Thoracic aorta (tissue), 2 donors: Measurements from ENCODE around the gene CLSTN2. TPM values are rescaled to one million over a fixed set of nuclear protein-coding genes. Genes with fewer than 3 reads are reported as not detected.

Experiments used
- ATAC-seq: fragments of 150-250 bp; one replicate; pipeline ENCODE4 v1.8.0; 2017; ENCODE audit warnings: low read depth; ENCODE audit not compliant: insufficient number of reproducible peaks, low FRiP score
- DNase-seq: peaks from one replicate; pipeline ENCODE4 v3.0.0-alpha.2; 2020; ENCODE audit warnings: low spot score
- H3K27ac ChIP-seq, 2 donors: fragments of 200-600 bp; sonication (generic); 1 replicate in 1 of 2; 2 replicates in 1 of 2; pipeline ENCODE4 v1.5.1; 2016; ENCODE audit warnings: mild to moderate bottlenecking in 2 of 2, moderate library complexity in 2 of 2
- H3K27me3 ChIP-seq: fragments of 200-600 bp; sonication (generic); replicated peaks from 2 replicates; pipeline ENCODE4 v1.6.0; 2016; ENCODE audit warnings: mild to moderate bottlenecking; ENCODE audit not compliant: insufficient read depth
- H3K36me3 ChIP-seq: fragments of 200-600 bp; sonication (generic); one replicate; pipeline ENCODE4 v1.5.1; 2016
- H3K4me1 ChIP-seq, 2 donors: fragments of 200-600 bp; sonication (generic); 1 replicate in 1 of 2; 2 replicates in 1 of 2; pipeline versions ENCODE4 v1.5.1 to v1.6.0; 2016; ENCODE audit warnings: low read depth in 2 of 2, mild to moderate bottlenecking in 1 of 2; ENCODE audit not compliant: control insufficient read depth in 1 of 2
- H3K4me3 ChIP-seq: fragments of 200-600 bp; sonication (generic); 2 replicates; pipeline ENCODE4 v1.5.1; 2016; ENCODE audit warnings: mild to moderate bottlenecking
- H3K9me3 ChIP-seq: fragments of 200-600 bp; sonication (generic); 2 replicates; pipeline ENCODE4 v1.5.1; 2016
- CTCF ChIP-seq: fragments of 200-600 bp; sonication (generic); IDR thresholded peaks from one replicate; pipeline ENCODE4 v1.5.1; 2019; ENCODE audit warnings: antibody characterized with exemption
- total RNA-seq, 2 donors: library from RNA; depleted of rRNA; stranded (reverse); fragments of >200 nt; gene quantifications; one replicate each; pipeline versions ENCODE4 v1.1.0 to v1.2.3, GENCODE V29; 2016

The CLSTN2 gene
- total RNA-seq, 2 donors from 2014 or later: 7.6 to 15.7 TPM

- no peaks in the 10 kb centered on the region for H3K36me3 ChIP-seq
- H3K27me3 ChIP-seq: no peaks in the 10 kb centered on the region
- ATAC-seq (no peak), DNase-seq (no peak)
- no peak overlapping the region for H3K27ac ChIP-seq
- no peak overlapping the region for H3K4me3 ChIP-seq
- no peaks in the 10 kb centered on the region for H3K9me3 ChIP-seq
- no peaks in the 10 kb centered on the region for H3K4me1 ChIP-seq
- TF ChIP-seq CTCF: no peak
These were observed 691.9 kb downstream of the CLSTN2 start for GRCh38 chr3:140626856-140627255.
